Cardiac fibroblast (primary cell): ENCODE measurements around the gene BUD23.
"Not testable (repeated sequence)": the region's sequence is repeated elsewhere in the genome, so short reads cannot be mapped to it uniquely, and the experiment has no call there.

Experiments used
- DNase-seq, 2 donors: peaks; one replicate each; pipeline versions ENCODE4 v3.0.0 to v3.0.0-alpha.2; 2010; ENCODE audit warnings: low read depth in 2 of 2
- H3K4me3 ChIP-seq, 2 donors: replicated peaks in 1 of 2; 1 replicate in 1 of 2; 2 replicates in 1 of 2; pipeline ENCODE4 v1.5.1; 2011; ENCODE audit warnings: low read depth in 2 of 2, low read length in 2 of 2, mild to moderate bottlenecking in 2 of 2, moderate library complexity in 1 of 2
- TF ChIP-seq, protein P1 (sequence below): IDR thresholded peaks from one replicate; pipeline ENCODE4 v1.5.1; 2011; ENCODE audit warnings: low read depth, mild to moderate bottlenecking, low read length, inconsistent platforms

The BUD23 gene

DNA sequence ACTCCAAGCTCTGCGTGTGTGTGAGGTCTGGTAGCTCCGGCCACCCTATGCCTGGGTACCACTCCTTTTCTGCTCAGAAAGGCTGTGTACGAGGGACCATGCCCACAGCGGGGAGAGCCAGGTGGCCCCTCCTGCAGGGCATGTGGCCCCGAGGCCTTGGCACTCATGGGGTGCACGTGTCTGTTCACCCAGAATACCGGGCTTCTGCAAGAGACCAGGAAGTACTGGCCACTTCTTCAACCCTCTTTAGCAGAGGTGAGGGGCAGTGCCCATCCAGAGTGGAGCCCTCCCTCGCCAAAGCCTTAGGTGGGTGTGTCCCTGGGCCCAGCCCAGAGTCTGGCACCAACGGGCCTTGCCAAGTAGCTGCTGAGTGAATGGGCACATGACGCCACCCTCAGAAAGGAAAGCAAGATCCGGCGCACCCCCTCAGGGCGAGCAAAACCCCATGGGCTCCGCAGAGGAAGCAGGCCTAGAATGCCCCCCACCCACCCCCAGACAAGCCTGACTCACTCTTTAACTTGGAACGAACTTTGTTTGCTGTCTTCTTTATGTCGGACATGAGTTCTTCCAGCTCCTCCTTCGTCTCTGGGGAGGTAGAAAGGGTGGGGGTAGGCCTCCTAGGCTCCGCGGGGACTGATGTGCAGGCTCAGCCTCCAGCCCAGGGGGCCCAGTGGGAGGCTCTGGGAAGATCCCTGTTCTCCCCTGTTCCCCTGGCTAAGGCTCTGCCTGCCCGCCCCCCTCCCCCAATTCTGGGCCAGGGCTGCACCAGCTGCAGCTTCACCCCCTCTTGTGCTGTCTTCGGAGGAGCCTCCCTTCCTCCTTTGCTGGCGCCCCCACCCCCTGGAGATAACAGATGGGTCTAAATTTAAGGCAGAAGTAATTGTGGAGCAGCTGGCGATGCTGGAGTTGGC is 21.5 kb downstream of the BUD23 start:
- DNase-seq, result peak; percentile 63 to 94
- TF ChIP-seq, protein P1, sequence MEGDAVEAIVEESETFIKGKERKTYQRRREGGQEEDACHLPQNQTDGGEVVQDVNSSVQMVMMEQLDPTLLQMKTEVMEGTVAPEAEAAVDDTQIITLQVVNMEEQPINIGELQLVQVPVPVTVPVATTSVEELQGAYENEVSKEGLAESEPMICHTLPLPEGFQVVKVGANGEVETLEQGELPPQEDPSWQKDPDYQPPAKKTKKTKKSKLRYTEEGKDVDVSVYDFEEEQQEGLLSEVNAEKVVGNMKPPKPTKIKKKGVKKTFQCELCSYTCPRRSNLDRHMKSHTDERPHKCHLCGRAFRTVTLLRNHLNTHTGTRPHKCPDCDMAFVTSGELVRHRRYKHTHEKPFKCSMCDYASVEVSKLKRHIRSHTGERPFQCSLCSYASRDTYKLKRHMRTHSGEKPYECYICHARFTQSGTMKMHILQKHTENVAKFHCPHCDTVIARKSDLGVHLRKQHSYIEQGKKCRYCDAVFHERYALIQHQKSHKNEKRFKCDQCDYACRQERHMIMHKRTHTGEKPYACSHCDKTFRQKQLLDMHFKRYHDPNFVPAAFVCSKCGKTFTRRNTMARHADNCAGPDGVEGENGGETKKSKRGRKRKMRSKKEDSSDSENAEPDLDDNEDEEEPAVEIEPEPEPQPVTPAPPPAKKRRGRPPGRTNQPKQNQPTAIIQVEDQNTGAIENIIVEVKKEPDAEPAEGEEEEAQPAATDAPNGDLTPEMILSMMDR, result no peak
- no peak overlapping the region for H3K4me3 ChIP-seq

DNA sequence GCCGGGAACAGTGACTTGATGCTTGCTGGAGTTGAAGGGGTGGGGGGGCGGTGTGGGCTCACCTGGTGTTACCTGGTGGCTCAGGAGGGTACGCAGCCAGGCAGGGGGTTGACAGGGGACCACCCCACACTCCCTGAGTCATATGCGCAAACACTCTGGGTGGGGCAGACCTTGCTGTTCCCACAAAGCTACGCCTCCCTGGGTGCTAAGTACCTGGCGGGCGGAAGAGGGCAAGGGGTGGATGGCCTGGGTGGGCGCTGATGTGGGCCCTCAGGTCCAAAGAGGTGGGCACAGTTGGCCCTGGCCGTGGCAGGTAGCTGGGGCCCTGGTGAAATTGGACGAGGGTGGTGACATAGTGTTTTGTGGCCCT is 22.1 kb downstream of the BUD23 start:
- no peak overlapping the region for H3K4me3 ChIP-seq
- TF ChIP-seq, protein P1, result no peak
- no peak for DNase-seq

DNA sequence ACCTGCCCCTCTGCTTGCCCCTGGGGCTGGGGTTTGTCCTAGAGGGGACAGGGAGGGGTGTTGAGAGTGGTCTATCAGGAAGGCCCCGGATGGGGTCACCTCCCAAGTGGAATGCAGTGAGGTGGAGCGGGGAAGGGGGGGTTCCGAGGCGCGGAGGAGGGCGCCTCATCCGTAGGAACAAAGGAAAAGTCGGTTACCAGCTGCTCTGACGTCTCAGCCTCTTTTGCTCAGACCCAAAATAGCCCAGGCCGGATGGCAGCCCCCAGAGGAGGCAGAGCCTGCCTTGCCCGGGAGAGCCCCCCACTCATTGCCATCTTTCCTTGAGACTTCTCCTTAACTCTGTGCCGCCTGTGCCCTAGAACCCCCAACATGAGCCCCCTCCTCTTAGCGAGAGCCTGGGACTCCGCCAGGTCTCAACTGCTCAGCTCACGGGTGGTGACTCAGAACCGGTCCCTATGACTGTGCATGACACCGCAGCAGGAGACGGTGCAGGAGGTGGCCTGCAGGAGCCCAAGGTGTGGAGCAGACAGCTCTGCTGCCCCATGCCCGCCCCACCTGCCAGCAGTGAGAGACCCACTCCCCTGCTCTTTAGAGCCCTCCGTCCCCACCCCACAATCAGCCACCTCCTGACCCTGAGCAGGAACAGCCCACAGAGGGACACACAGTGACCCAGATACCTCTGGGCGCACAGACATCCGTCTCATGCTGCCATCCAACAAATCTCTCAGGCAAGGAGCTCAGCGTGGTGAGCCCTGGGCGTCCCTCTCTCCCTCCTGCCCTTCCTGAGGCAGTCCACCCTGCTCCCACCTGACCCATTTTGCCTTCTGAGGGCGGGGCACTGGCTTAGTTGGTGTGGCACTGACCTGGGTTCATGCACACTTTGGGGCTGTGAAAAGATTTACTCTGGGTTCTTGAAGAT is 23.0 kb downstream of the BUD23 start:
- H3K4me3 ChIP-seq, result no peak overlapping the region
- peak in 1 of 2 donors; percentile 74 for DNase-seq
- TF ChIP-seq, protein P1, result no peak

DNA sequence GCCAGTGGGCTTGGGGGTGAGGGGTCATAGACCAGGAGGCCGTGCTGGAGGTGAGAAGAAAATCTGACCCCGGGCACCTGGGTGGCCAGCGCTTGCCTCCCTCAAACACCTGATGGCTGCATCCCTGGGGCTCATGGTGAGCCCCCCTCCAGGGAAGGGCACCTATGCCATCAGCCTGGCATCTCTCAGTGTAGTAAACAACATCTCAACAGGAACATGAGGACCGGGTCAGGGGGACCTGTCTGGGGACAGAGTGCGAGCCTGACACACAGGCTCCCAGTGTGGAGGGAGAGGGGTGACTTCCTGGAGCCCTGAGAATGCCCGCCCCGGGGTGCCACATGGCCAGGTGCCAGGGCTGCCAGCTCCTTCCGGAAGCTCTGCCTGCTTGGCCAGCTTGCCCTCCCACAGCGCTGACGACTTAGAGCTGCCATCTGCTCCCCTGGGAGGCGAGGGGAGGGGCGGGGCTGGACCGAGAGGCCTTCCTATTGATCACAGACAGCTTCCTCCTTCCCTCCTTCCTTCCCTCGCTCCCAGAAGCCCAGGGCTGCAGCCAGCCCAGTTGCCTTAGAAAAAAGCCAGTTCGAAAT is 23.7 kb downstream of the BUD23 start:
- DNase-seq, result no peak
- no peak overlapping the region for H3K4me3 ChIP-seq
- TF ChIP-seq, protein P1, result no peak

DNA sequence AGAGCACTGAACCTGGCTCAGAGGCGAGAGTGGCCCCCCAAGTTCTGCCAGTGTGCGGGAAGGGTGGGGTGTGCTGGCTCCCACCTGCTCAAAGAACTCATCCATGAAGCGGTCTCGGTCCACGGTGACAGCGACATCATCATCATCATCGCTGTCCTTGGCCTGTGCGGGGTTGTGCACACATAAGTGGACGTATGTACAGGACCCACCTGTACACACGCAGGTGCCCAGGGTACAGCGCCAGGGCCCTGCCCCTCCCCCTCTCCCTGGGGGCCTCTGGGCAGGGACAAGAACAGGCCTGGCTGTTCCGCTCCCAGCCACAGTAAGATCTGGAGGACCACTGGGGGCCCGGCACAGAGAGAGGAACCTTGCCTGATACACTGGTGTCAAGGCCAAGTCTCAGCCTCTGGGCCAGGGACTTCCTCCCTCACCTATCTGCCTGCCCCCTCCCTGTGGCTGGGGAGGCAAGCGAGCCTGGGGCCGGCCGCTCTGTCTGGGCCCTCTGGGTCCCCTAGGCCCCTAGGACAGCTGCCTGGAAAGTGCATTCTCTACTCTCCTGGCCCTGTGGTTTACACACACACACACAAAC is 25.7 kb downstream of the BUD23 start:
- H3K4me3 ChIP-seq, result no peak overlapping the region
- no peak for DNase-seq
- TF ChIP-seq, protein P1, result no peak

DNA sequence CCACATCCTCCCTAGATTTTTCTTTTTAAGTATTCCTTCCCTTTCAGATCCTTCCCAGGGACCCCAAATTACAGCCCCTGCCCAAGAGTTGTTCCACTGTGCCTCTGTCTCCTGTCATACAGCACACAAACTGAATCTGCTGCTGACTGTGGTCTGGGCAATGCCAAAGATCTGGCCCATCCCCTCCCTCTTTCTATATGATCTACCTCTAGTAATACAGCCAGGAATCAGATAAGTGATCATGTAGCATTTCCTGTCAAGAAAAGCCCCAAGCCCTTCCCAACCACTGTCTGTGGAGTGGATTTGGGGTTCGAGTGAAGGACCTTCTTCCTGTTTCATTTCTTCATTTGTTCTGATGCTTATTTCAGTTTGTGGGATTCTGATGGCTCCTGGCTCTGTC is 29.4 kb downstream of the BUD23 start:
- no peak overlapping the region for H3K4me3 ChIP-seq
- TF ChIP-seq, protein P1, result no peak
- DNase-seq, result no peak

DNA sequence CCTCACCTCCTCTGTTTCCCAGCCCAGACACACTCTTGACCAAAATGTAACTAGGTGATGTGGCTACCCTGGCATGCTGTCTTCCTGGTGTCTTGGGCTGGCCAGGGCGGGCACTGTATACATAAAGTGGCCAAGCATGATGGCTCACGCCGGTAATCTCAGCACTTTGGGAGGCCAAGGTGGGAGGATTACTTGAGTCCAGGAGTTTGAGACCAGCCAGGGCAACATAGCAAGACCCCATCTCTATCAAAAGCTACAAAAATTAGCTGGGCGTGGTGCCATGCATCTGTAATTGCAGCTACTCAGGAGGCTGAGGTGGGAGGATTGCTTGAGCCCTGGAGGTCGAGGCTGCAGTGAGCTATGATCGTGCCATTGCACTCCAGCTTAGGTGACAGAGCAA is 29.9 kb downstream of the BUD23 start:
- DNase-seq, H3K4me3 ChIP-seq: not testable (repeated sequence)
